ENCODE results near the gene CARNS1. TPM values are rescaled to one million over a fixed set of nuclear protein-coding genes. Genes with fewer than 3 reads are reported as not detected.
A peak's percentile ranks its signal among the peaks of the same experiment; 100 is the strongest.

The CARNS1 gene
- total and polyA plus RNA-seq, 9 of the 15 experiments (the other 6 are each of a cell fraction or from before 2014, with no cell fraction given) = 0.01 to 0.18 (median 0.06) TPM; not detected in 3

DNA sequence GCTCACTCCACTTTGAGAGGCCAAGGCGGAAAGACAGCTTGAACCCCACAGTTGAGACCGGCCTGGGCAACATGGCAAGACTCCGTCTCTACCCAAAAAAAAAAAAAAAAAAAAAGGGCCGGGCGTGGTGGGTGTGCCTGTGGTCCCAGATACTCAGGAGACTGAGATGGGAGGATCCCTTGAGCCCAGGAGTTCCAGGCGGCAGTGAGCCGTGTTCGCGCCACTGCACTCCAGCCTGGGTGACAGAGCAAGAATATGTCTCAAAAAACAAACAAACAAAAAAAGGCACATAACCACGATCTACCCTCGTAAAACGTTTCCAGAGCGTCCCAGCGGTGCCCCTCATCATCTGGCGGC is 24.6 kb upstream of the CARNS1 start:
- H3K9me1 ChIP-seq (ENCODE audit: control insufficient read depth, insufficient read depth, low read length) = peaks cover 3% of the 10 kb centered on the region
- peak overlapping the region; percentile 90 for H2AFZ ChIP-seq (ENCODE audit: low read depth, low read length)
- CTCF ChIA-PET (ENCODE audit: low intra/inter-chr PET ratio) = no interaction called here
- H3K9ac ChIP-seq (ENCODE audit: insufficient read depth in 1 of 2, low read depth in 2 of 2, low read length in 2 of 2) = peak overlapping the region; percentile 83 to 100
- no peaks in the 10 kb centered on the region; the same call in 1 of the 2 replicates for H4K20me1 ChIP-seq (replicated peaks; ENCODE audit: control insufficient read depth, insufficient read depth, low read length)
- TF ChIP-seq ZNF384 (IDR thresholded peaks at IDR 0.05; ENCODE audit: low read depth, low read length) = peak; percentile 66; the same call in 1 of the 2 replicates
- TF ChIP-seq, protein P1, sequence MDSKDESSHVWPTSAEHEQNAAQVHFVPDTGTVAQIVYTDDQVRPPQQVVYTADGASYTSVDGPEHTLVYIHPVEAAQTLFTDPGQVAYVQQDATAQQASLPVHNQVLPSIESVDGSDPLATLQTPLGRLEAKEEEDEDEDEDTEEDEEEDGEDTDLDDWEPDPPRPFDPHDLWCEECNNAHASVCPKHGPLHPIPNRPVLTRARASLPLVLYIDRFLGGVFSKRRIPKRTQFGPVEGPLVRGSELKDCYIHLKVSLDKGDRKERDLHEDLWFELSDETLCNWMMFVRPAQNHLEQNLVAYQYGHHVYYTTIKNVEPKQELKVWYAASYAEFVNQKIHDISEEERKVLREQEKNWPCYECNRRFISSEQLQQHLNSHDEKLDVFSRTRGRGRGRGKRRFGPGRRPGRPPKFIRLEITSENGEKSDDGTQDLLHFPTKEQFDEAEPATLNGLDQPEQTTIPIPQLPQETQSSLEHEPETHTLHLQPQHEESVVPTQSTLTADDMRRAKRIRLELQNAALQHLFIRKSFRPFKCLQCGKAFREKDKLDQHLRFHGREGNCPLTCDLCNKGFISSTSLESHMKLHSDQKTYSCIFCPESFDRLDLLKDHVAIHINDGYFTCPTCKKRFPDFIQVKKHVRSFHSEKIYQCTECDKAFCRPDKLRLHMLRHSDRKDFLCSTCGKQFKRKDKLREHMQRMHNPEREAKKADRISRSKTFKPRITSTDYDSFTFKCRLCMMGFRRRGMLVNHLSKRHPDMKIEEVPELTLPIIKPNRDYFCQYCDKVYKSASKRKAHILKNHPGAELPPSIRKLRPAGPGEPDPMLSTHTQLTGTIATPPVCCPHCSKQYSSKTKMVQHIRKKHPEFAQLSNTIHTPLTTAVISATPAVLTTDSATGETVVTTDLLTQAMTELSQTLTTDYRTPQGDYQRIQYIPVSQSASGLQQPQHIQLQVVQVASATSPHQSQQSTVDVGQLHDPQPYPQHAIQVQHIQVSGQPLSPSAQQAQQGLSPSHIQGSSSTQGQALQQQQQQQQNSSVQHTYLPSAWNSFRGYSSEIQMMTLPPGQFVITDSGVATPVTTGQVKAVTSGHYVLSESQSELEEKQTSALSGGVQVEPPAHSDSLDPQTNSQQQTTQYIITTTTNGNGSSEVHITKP (IDR thresholded peaks at IDR 0.05; ENCODE audit: partially characterized antibody) = peak; percentile 83
- TF ChIP-seq, protein P2, sequence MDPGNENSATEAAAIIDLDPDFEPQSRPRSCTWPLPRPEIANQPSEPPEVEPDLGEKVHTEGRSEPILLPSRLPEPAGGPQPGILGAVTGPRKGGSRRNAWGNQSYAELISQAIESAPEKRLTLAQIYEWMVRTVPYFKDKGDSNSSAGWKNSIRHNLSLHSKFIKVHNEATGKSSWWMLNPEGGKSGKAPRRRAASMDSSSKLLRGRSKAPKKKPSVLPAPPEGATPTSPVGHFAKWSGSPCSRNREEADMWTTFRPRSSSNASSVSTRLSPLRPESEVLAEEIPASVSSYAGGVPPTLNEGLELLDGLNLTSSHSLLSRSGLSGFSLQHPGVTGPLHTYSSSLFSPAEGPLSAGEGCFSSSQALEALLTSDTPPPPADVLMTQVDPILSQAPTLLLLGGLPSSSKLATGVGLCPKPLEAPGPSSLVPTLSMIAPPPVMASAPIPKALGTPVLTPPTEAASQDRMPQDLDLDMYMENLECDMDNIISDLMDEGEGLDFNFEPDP (CRISPR knock-in tag; IDR thresholded peaks at IDR 0.05) = no peak
- peak overlapping the region; percentile 82 for H3K27ac ChIP-seq (ENCODE audit: extremely low read depth, low read depth, low read length)
- ATAC-seq = peak; percentile 10
- intact Hi-C loops (cut with micrococcal nuclease) = no loop called here
- peaks cover 25% of the 10 kb centered on the region for H3K79me2 ChIP-seq (ENCODE audit: control insufficient read depth, insufficient read depth, low read length)
- in situ Hi-C loops (cut with MboI) = no loop called here
- 3% methylated on average over 13 of the region's 15 CpGs for WGBS (ENCODE audit: insufficient coverage, low coverage, missing lambda C conversion rate)
- peak; percentile 48 for FAIRE-seq
- H3K27me3 ChIP-seq (ENCODE audit: control insufficient read depth in 2 of 2, insufficient read depth in 2 of 2, low read length in 2 of 2) = no peaks in the 10 kb centered on the region
- H3K4me3 ChIP-seq = peak overlapping the region; percentile 73
- POLR2A ChIA-PET = interaction anchor here (0.6 to 2.4 kb wide), 5 partner anchors 9 to 484 kb away, joined by 3 to 14 read pairs (median 3); partner anchors contain the start of genes POLD4 and PPP1CA
- peaks cover 22% of the 10 kb centered on the region; the same call in 2 of the 3 replicates for H3K36me3 ChIP-seq (ENCODE audit: control insufficient read depth, insufficient read depth, low read length)
- H3K4me1 ChIP-seq (replicated peaks in 1 of 2; ENCODE audit: control insufficient read depth in 2 of 2, insufficient read depth in 2 of 2, low read length in 2 of 2) = peaks cover 7 to 63% of the 10 kb centered on the region in 2 experiments; a peak in 4 of 5 replicates
- no TSS peak for BruUV-seq (replicated peaks)
- H3K4me2 ChIP-seq (ENCODE audit: insufficient read depth, low read length) = peak overlapping the region; percentile 91
- no peak for DNase-seq (ENCODE audit: extremely low read depth in 1 of 4, low spot score in 3 of 4)
- no peaks in the 10 kb centered on the region for H3K9me3 ChIP-seq (replicated peaks; ENCODE audit: control insufficient read depth, insufficient read depth, low read depth, low read length)

Data from K562 (cell line).